ENCODE measurements around the gene PTHLH.

GRCh38 chr12:27971121-27971489 lies 1.4 kb downstream of the PTHLH start:
- TF ChIP-seq CTCF (IDR thresholded peaks at IDR 0.05; ENCODE audit: insufficient read depth, low read depth, low read length), result no peak
- TF ChIP-seq EZH2 (IDR thresholded peaks at IDR 0.05; ENCODE audit: insufficient read depth, low read length), result peak; percentile 43
